HG02588 (cell line): ENCODE data around the gene SH3BP2.

ENCODE experiments used
- ATAC-seq: cut with Tn5 transposase; IDR thresholded peaks from one replicate; pipeline ENCODE4 v1.9.1; 2021; ENCODE audit warnings: mild to moderate bottlenecking, moderate library complexity; ENCODE audit not compliant: unreplicated experiment

Gene SH3BP2

GRCh38 chr4:2869659-2870058, 76.8 kb downstream of the SH3BP2 start:
- ATAC-seq = no peak

GRCh38 chr4:2870082-2870481, 77.2 kb downstream of the SH3BP2 start:
- ATAC-seq = no peak

GRCh38 chr4:2871466-2871865, 78.6 kb downstream of the SH3BP2 start:
- ATAC-seq = no peak

DNA sequence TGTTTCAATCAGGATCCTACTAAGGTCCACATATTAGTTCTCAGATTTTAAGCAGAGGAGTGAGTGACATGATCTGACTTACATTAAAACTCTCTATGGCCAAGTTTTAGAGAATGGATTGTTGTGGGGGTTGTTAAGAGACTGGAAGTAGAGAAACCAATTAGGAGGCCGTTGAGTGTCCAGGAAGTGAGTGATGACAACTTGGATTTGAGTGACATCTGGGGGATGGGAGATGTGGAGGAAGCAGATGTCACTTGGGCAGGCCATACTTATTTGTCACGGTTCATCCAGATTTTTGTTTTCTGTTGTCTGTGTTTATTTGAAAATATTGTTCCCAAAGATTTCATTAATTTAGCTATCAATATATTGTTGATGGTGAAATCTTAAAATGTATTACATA, 79.0 kb downstream of the SH3BP2 start:
- no peak for ATAC-seq

DNA sequence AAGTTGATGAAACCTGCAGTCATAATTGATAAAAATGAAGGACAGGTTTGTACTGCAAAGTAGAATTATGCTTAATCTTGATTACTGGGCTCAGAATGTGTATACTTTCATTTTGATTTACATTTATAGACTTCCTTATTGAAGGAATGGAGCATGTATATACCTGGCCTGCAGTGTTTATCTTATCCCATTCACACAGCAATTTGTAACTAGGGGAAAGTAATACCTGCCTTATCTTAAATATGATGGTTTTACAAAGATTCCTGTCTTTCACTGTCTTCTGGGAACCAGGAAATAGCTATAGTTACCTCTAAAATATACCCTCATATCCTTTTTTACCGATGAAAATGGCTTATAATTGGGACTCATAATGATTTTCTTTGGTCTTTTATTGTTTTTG, 80.4 kb downstream of the SH3BP2 start:
- ATAC-seq = no peak

GRCh38 chr4:2874861-2875260, 82.0 kb downstream of the SH3BP2 start:
- ATAC-seq = no peak

DNA sequence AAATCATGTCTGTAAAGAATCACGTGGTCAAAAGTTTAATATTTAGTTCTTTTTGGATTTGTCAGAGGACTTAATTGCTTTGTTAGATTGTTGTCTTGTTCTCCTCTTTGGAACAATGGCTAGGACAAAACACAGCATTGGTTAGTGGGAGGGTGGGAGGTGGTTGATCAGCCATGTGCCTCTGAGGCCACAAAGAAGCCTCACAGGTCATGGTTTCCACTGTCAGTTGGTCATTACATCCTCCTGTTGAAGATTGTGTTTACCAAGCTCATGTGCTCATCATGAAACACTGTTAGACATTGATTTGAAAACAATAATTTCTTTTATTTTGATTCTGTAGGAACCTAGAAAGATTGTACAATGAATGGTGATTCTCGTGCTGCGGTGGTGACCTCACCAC, 82.7 kb downstream of the SH3BP2 start:
- ATAC-seq = no peak

DNA sequence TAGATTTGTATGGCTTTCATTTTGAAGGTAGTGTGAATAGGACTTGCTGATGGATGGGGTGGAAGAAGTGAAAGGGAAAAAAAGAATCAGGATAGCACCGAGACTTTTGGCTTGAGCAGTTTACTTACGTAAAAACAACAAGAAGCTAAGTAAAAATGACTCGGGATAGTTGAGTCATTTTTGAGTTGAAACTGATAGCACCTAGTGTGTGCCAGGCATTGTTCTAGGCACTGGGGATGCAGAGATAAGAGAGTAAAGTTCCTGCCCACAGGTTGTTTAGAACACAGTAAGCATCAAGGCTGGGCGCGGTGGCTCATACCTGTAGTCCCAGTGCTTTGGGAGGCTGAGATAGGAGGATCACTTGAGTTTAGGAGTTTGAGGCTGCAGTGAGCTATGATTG, 85.5 kb downstream of the SH3BP2 start:
- ATAC-seq = no peak

- ATAC-seq = no peak
These were observed 86.1 kb downstream of the SH3BP2 start for GRCh38 chr4:2879026-2879425.

DNA sequence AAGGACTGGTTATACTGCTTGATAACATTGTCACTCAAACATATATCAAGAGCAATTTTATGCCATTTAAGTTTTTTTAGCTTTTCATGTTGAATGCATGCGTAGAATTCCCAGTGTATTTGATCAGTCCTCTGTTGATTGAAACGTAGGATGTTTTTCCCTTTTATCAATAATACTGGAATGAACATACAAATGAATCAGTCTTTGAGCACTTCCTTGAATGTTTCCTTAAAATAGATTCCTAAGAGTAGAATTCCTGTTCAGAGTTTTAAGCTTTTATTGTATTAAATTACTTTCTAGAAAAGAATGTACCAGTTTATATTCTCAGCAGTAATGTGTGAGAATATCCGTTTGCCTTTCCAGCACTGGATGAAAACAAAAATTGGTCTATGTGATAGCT, 88.5 kb downstream of the SH3BP2 start:
- no peak for ATAC-seq

GRCh38 chr4:2882341-2882740, 89.5 kb downstream of the SH3BP2 start:
- ATAC-seq = no peak

- ATAC-seq = no peak
These were observed 93.3 kb downstream of the SH3BP2 start for GRCh38 chr4:2886161-2886560.

- ATAC-seq = no peak
These were observed 93.7 kb downstream of the SH3BP2 start for GRCh38 chr4:2886622-2887021.

- ATAC-seq = no peak
These were observed 94.5 kb downstream of the SH3BP2 start for GRCh38 chr4:2887343-2887742.

- no peak for ATAC-seq
These were observed 96.0 kb downstream of the SH3BP2 start for GRCh38 chr4:2888886-2889285.
